HUES48 (cell line): ENCODE data around the gene C12orf57.

ENCODE experiments used
- H3K27ac ChIP-seq: one replicate; pipeline ENCODE4 v1.7.0; 2013; ENCODE audit warnings: low read depth, low read length, inconsistent platforms
- H3K27me3 ChIP-seq: 2 replicates; pipeline ENCODE4 v1.6.1; 2013; ENCODE audit warnings: mild to moderate bottlenecking, low read length; ENCODE audit not compliant: control insufficient read depth, insufficient read depth
- H3K36me3 ChIP-seq: 2 replicates; pipeline ENCODE4 v1.6.1; 2013; ENCODE audit warnings: low read length; ENCODE audit not compliant: control insufficient read depth, insufficient read depth
- H3K4me1 ChIP-seq: 2 replicates; pipeline ENCODE4 v1.6.1; 2013; ENCODE audit warnings: mild to moderate bottlenecking, low read length; ENCODE audit not compliant: control insufficient read depth, insufficient read depth
- H3K4me3 ChIP-seq: 2 replicates; pipeline ENCODE4 v1.5.1; 2013; ENCODE audit warnings: mild to moderate bottlenecking, low read depth, low read length
- H3K9ac ChIP-seq: 2 replicates; pipeline ENCODE4 v1.6.1; 2013; ENCODE audit warnings: mild to moderate bottlenecking, low read depth, low read length, moderate library complexity
- H3K9me3 ChIP-seq: 2 replicates; pipeline ENCODE4 v1.6.1; 2013; ENCODE audit warnings: low read length; ENCODE audit not compliant: control insufficient read depth, insufficient read depth

Gene C12orf57

DNA sequence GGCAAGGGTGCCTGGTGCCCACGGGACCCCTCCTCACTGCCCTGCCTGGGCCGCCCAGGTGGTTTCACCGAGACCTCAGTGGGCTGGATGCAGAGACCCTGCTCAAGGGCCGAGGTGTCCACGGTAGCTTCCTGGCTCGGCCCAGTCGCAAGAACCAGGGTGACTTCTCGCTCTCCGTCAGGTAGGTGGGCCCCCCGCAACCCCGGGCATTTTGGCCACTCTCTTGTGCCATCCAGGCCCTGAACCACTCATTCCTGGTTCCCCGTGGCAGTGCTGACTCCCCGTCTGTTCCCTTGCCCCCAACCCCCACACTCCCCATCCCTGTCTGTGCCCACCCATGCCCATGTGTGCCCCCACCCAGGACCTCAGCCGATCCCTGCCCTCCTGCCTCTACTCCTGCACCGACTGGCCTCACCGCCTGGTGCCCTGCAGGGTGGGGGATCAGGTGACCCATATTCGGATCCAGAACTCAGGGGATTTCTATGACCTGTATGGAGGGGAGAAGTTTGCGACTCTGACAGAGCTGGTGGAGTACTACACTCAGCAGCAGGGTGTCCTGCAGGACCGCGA, 7.8 kb downstream of the C12orf57 start:
- Histone ChIP-seq H3K27ac (no peak overlapping the region), H3K27me3 (no peaks in the 10 kb centered on the region)

DNA sequence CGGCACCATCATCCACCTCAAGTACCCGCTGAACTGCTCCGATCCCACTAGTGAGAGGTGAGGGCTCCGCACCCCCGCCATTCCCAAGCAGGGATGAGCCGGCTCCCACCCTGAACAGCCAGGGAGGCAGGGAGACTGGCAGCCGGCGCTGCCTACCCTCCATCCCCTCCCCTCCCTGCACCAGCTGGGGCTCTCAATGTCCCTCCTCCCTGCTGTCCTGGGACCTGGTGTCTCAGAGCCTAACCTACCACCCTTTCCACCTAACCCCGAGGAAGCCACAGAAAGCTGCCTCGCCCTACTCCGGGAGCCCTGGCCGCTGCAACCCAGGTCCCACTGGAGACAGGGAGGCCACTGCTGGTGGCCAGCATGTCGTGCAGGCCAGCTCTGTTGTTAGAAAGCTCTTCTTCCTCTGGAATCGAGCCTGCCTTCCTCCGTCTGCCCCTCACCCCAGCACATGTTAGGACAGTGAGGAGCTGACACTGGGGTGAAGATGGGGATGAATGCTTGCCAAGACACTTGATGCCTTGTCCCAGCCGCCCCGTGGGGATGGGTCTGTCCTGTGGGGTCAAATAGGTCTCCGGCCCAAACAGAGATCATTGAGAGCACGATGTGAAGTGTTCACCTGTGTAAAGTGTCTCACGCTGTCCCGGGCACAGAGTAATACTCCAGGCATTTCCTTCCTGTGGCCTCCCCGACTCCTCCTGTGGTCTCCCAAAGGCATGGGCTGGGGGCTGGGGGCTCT, 8.5 kb downstream of the C12orf57 start:
- Histone ChIP-seq H3K9ac (no peak overlapping the region; the same call in 1 of the 2 replicates), H3K27me3 (no peaks in the 10 kb centered on the region), H3K36me3 (peaks cover 2% of the 10 kb centered on the region), H3K4me3 (no peak overlapping the region), H3K27ac (no peak overlapping the region), H3K4me1 (no peaks in the 10 kb centered on the region), H3K9me3 (no peaks in the 10 kb centered on the region)

More for the DNA sequence above, 7.8 kb downstream of the C12orf57 start:
- Histone ChIP-seq H3K4me3 (no peak overlapping the region), H3K9me3 (no peaks in the 10 kb centered on the region), H3K4me1 (peaks cover 5% of the 10 kb centered on the region), H3K9ac (no peak overlapping the region), H3K36me3 (peaks cover 2% of the 10 kb centered on the region; the same call in 1 of the 2 replicates)

DNA sequence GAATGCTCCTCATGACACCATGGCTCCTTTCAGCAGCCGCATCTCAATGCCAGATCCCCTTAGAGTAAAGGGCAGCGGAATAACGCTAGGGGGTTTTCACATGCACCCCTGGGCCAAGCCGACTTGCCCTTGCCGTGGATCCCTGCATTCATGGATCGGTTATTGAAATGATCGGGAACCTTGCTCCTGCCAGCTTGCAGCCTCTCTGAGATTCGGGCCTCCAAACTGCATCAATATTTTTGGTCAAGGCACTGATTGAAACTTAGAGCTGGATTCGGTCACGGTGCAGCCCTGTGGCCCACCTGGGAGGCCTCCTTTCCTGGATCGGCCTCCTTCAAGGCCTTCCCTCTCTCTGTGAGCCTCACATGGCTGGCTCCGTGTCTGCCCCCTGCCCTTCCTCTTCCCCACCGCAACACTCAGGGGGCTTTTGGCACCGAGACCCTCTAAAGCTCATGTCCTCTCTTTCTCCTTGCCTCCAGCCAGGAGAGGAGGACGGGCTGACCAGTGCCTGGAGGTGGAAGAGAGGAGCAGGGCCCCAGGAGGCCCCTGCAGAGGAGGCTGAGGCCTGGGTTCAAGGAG, 9.1 kb downstream of the C12orf57 start:
- no peak overlapping the region for H3K27ac ChIP-seq
- H3K9ac ChIP-seq, result no peak overlapping the region
- no peaks in the 10 kb centered on the region for H3K4me1 ChIP-seq
- no peak overlapping the region for H3K4me3 ChIP-seq
- no peaks in the 10 kb centered on the region for H3K27me3 ChIP-seq
- peaks cover 2% of the 10 kb centered on the region for H3K36me3 ChIP-seq
- H3K9me3 ChIP-seq, result no peaks in the 10 kb centered on the region

DNA sequence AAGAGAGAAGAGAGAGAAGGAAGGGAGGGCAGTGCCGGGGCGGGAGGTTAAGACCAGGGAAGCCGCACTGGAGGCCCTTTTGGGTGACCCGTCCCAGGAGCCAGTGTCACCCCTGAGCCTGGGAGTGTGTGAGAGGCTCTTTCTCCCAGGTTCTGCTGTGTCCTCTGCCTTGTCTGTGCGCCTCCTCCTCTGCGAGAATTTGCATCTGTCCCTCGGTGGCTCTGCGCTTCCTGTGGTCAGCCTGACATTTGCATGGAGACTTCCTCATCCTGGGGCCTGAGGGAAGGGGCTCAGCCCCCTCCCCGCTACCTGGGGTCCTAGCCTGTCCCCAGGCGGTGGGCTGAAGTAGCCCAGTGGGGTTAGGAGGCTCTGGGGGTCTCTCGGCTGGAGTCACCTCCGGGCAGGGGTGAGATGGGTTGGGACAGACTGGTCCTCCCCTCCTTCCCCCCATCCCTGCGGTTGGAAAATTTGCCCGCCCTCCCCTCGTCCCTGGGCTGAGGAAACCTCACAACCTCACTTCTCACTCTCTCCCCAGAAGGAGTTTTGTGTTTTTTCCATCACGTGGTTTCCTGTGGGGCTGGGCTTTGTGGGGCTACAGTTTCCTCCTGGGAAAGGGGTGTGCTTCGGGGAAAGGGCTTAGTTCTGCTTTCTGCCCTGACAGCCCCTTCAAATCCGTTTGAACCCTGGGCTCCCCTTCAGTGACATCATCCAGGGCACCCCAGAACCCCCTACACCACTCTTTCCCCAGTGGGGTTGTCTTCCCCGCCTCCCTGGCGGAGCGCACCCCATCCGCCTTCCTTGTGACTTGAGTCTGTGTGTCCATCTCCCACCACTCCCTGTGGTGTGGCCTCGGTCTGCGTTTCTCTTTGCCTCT, 9.9 kb downstream of the C12orf57 start:
- H3K27me3 ChIP-seq, result no peaks in the 10 kb centered on the region
- H3K9ac ChIP-seq, result no peak overlapping the region
- peaks cover 2% of the 10 kb centered on the region for H3K36me3 ChIP-seq
- no peak overlapping the region for H3K4me3 ChIP-seq
- H3K27ac ChIP-seq, result no peak overlapping the region
- no peaks in the 10 kb centered on the region for H3K4me1 ChIP-seq
- no peaks in the 10 kb centered on the region for H3K9me3 ChIP-seq

DNA sequence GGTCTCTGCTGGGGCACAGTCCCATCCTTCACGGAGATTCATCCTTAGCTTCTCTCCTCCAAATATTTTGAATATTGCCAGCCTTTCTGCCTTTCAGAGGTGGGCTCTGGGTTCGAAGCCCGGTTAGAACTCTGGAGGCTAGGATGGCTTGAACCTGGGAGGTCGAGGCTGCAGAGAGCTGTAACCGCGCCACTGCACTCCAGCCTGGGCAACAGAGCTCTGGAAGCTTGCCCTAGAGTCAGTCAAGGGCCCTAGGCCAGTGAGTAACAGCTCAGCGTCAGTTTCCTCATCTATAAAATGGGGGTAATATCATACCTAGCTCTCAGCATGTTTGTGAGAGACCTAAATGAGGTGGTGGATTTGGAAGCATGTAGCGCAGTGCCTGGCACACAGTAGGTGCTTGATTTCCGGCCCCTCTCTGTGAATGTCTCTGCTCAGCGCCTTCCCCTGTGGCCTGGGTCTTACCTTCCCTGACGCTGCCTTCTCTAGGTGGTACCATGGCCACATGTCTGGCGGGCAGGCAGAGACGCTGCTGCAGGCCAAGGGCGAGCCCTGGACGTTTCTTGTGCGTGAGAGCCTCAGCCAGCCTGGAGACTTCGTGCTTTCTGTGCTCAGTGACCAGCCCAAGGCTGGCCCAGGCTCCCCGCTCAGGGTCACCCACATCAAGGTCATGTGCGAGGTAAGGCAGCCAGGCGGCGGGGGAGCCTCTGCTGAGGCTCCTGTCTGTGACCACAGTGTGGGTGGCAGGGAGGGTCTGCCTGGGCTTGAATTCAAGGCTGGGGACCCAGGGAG, 10.7 kb downstream of the C12orf57 start:
- H3K4me3 ChIP-seq, result no peak overlapping the region
- no peaks in the 10 kb centered on the region for H3K4me1 ChIP-seq
- no peaks in the 10 kb centered on the region for H3K9me3 ChIP-seq
- H3K27me3 ChIP-seq, result no peaks in the 10 kb centered on the region
- H3K36me3 ChIP-seq, result peaks cover 2% of the 10 kb centered on the region
- H3K27ac ChIP-seq, result no peak overlapping the region
- no peak overlapping the region for H3K9ac ChIP-seq

DNA sequence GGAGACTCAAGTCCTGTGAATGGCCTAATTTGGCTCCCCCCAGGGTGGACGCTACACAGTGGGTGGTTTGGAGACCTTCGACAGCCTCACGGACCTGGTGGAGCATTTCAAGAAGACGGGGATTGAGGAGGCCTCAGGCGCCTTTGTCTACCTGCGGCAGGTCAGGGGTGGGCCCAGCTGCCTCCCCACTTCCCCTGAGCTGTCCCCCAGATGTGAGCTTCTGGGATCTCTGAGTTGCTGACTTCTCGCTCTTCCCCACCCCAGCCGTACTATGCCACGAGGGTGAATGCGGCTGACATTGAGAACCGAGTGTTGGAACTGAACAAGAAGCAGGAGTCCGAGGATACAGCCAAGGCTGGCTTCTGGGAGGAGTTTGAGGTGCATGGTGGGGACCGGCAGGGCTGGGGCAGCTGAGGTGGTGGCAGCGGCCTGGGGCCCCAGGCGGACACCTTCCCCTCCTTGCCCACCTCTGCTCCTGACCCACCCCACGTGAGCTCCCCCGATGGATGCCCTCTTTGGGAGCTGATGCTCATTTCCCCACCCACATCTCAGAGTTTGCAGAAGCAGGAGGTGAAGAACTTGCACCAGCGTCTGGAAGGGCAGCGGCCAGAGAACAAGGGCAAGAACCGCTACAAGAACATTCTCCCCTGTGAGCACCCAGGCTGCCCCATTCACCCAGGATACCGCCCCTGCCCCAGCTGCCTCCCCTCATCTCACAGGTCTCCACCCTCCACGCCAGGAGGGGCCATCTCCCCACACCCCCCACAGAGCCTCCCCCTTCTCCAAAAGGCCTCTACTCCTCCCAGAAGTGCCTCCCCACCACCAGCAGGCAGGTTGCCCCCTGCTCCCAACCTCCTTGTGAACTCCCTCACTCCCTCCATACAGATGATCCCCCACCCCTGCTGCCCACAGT, 11.5 kb downstream of the C12orf57 start:
- Histone ChIP-seq H3K27me3 (no peaks in the 10 kb centered on the region), H3K4me3 (no peak overlapping the region), H3K9me3 (no peaks in the 10 kb centered on the region), H3K27ac (no peak overlapping the region), H3K36me3 (peaks cover 2% of the 10 kb centered on the region), H3K4me1 (no peaks in the 10 kb centered on the region), H3K9ac (no peak overlapping the region)

DNA sequence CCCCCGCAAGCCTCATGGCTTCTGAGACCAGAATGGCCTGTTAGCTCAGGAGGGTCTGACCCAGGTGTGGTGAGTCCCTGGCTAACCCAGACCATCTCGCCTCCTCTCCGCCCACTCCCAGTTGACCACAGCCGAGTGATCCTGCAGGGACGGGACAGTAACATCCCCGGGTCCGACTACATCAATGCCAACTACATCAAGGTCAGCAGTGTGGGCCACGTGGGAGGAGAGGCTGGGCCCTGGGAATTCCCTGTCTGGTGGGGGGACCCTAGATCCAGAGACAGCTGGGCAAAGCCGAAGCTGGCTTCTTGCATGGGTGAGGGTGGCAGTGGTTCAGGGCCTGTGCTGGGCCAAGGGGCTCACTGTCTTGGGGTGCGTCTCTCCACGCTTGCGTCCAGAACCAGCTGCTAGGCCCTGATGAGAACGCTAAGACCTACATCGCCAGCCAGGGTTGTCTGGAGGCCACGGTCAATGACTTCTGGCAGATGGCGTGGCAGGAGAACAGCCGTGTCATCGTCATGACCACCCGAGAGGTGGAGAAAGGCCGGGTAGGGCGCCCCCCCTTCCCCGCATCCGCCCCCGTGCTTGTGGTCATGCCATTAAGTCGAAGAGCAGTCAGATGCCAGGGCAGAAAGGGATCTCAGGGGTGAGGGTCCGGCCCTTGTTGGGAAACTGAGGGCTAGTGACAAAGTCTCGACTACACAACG, 12.4 kb downstream of the C12orf57 start:
- no peak overlapping the region for H3K9ac ChIP-seq
- H3K27me3 ChIP-seq, result no peaks in the 10 kb centered on the region
- no peaks in the 10 kb centered on the region for H3K9me3 ChIP-seq
- H3K4me1 ChIP-seq, result peaks cover 4% of the 10 kb centered on the region
- H3K27ac ChIP-seq, result no peak overlapping the region
- peaks cover 2% of the 10 kb centered on the region for H3K36me3 ChIP-seq
- H3K4me3 ChIP-seq, result no peak overlapping the region

DNA sequence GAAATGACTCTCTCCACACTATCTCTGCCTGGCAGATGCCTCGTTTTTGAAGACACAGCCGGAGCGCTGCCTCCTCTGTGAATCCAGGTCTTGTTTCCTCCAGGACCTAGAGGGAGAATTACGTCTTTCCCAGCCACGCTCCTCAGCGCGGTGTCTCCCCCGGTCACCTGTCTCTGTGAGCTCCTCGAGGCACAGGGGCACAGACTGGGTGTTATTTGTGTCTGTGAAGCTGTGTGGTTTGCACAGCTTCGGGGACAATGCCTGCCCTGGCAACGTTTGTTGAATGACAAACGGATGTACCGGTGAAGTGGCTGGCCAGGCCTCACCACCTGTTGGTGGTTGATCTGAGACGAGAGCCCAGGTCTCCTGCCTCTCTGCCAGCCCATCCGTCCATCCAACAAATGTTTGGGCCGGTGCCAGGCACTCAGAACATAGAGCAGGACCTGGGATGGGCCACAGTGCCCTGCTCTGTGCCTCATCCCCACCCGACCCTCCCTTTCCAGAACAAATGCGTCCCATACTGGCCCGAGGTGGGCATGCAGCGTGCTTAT, 13.4 kb downstream of the C12orf57 start:
- no peak overlapping the region for H3K4me3 ChIP-seq
- H3K36me3 ChIP-seq, result peaks cover 2% of the 10 kb centered on the region
- H3K9me3 ChIP-seq, result no peaks in the 10 kb centered on the region
- no peaks in the 10 kb centered on the region for H3K27me3 ChIP-seq
- H3K4me1 ChIP-seq, result peaks cover 14% of the 10 kb centered on the region
- no peak overlapping the region for H3K9ac ChIP-seq
- H3K27ac ChIP-seq, result no peak overlapping the region
